Activated CD4-positive, alpha-beta T cell treated with anti-CD3 and anti-CD28 coated beads, Interleukin-2, amount 50 U/mL, for 1 hour (primary cell): Measurements from ENCODE around the gene CYS1.
"Not testable (repeated sequence)": the region's sequence is repeated elsewhere in the genome, so short reads cannot be mapped to it uniquely, and the experiment has no call there.

Experiments
- DNase-seq: peaks from one replicate; pipeline ENCODE4 v3.0.0-alpha.2; 2020

CYS1 gene

DNA sequence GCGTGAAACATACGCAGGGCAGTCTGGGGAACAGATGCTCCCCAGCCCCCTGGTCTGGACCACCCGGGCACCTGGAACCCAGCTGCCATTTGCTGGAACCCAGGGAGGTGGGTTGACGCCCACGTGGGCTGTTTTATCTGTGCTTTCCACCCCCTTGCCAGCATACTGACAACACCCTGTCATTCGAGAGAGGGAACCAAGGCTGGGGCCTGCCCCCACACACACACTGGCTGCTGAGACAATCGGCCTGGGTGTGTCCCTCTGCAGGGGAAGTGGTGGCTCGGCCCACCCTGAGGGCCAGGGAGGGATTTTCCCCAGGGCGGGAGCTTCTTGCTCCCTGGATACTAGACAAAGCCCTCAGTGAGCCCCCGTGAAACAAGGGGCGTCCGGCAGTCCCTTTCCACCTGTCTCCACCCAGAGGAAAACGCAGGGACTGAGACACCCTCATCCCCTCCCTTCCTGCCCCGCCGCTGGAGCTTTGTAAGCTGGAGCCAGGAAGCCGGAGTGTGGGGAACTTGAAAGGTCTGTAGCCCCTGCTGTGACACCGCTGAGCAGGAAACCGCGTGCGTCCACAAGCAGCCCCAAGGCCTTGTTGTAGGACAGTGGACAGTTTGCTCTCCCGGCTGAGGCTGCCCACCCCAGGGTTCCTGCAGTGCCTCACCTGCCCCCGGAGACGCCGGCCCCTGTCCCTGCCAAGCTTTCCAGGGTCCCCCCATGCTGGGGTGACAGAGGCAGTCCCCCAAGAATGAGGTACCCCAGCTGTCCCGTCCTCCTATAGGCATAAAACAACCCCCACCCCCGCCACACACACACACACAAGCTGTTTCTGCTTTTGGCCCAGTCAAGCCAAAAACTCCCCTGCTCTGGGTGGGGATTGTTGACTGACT lies 51.0 kb downstream of the CYS1 start:
- peak; percentile 34 for DNase-seq

DNA sequence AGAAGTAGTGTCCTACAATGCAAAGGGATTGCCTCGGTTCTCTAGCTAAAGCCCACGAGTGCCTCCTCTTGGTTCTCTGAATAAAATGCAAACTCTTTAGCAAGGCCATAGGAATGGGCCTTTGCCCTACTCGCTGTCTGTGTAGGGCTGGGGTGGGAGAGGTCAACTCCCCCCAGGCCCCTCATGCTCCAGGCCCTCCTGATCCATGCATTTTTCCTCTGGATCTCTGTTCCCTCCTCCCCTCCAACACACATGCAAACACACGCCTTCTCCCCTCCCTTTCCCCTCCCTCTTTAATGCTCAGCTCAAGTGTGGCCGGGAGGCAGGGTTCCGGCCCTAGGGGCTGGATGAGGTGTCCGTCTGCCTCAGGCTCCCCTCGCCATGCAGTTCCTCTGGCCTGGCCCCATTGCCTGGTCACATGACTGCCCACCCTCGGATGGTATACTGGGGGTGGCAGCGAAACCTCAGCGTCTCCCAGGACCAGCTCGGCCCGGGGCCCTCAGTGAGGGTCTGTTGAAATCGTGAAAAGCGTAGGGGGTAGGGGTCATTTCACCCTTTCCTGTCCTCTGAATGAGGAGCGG lies 51.7 kb downstream of the CYS1 start:
- no peak for DNase-seq

DNA sequence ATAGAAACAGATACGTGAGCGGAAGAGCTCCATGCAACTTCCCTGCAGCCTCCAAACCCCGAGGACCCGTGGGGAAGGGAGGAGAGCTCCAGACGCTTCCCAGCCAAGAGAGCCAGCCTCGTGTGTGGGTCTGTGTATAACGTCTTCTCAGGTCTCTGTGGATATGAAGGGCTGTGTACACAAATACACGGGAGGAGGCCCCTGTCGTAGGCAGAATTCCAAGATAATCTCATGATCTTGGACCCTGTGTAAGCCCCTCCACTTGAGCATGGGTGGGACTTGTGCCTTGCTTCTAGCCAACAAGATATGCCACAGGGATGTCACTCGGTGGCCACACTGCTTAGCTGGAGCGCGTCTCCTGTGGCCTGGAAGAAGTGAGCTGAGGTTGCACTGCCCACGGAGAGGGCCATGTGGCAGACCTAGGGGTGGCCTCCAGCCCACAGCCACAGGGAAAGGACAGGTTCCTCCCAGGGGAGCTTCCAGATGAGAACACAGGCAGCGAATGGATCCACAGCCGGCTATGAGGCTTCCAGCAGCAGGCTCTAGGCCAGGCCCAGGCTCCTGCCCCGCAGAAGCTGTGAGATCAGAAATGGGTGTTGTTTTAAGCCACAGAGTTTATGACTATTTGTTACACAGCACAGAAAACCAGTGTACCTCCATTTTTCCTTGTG lies 52.4 kb downstream of the CYS1 start:
- DNase-seq = no peak

DNA sequence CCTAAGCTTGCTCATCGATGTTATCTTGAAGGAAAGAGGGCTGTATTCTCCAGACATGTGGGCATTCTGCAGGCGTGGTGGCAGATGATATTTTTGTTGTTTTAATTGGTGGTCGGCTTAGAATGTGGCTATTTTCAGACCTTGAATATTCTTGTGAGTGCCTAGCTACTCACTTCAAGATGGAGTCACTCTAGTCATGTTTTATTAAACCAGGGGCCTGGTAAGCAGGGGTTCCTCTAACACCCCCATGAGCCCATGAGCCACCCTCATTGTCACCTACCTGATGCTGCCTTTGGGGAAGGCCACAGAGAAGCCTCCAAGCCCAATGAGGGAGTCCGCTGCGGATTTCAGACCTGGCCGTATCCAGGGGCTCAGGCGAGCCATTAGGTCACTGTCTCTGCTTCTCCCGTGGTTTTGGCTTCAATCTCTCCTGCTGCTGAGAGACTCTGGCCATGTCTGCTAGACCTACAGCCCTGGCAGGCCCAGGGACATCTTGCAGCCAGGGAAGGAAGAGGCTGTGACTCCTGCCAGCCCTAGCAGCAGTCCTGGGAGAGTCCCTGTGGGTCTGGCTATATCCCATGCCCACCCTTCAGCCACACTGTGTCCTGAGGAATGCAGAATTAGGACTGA lies 53.2 kb downstream of the CYS1 start:
- DNase-seq = no peak

DNA sequence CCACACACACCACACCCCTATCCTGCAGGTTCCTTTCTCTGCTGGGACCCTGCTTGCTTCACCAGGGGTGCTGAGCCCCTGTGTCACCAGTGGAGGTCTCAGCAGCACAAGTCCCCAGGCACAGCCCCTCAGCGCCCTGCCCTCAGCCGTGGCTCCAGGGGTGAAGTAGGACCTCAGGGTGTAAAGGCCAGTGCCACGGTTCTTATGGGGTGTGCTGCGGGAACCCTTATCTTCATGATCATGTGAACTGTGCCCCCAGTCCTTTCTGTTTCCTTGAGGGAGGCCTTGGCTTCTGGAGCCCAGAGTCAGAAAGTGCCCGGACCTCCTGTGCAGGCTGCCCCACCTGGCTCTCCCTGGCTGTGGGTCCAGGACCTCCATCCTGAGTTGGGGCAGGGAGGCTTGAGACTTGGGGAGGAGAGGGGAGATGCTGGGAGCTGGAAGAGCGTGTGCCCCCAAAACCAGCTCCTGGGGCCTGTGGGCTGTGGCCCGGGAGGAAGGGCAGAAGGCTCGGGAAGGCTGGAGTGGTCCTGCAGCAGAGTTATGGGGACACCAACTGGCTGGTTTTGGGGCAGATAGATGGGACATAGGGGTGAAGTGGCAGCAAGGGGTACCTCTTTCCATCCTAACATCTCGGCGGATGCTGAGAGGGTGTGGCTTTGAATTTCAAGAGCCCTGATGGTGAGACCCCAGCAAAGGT lies 57.1 kb downstream of the CYS1 start:
- DNase-seq = no peak

DNA sequence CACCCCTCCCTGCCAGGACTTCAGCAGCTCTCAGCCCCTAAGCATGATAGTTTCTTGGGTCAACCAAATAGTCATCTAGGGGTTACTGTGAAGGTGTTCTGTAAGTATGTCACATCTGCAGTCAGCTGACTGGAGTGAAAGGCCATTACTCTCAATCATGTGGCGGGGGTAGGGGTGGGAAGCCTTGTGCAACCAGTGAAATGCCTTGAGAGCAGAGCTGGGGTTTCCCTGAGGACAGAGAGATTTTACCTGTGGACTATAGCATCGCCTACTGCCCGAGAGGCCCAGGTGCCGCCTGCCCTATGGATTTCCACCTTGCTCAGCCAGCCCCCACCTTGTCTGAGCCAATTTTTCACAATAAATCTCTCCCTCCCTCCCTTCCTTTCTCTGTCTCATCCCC lies 57.8 kb downstream of the CYS1 start:
- DNase-seq = no peak

DNA sequence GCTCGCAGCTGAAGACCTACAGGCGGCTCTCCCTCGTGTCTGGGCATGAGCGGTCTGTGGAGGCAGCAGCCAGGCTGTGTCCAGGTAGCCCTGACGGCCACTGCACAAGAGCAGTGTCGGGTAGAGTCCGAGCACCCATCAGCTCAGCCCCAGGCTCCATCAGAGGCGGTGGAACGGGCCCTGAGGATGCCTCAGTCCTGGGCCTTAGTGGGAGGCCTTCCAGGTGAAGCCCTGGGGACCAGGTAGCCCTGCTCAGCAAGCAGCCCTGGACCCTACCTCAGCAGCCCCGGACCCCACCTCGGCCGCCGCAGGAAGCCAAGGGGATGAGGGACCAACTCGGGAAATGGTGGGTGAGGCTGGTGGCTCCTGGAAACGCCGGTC lies 58.2 kb downstream of the CYS1 start:
- no peak for DNase-seq

DNA sequence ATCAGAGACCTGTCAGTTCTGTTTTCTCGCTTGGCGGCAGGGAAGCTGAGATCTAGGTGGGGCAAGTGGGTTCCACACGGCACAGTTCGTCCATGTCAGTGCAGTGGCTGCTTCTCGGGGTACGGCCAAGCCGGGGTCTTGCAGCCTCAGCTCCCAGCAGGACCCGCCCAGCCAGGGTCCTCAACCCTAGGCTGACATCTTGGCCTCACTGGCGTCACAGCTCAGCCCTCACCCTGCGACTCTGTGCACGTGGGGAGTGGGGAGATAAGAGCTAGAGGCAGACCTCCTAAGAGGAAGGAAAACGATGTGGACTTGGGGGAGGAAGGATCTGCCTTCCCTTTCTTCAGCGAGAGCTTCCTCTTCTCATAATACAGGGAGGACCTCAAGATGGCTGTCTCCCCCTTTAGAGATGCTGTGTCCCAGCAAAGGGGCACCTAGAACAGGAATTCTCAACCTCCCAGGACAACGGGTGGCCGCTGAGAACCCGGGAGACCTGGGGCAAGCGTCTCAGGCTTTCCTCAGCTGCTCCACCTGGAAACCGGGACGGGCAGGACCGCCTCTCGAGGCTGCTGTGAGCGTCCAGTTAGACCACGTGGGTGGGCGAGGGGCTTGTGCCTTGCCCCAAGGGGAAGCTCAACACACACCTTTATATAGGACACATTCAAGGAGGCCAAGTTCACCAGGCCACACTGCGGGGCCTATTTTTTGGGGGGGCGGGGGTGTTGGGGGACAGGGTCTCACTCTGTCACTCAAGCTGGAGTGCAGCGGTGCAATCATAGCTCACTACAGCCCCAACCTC lies 60.4 kb downstream of the CYS1 start:
- DNase-seq = no peak

DNA sequence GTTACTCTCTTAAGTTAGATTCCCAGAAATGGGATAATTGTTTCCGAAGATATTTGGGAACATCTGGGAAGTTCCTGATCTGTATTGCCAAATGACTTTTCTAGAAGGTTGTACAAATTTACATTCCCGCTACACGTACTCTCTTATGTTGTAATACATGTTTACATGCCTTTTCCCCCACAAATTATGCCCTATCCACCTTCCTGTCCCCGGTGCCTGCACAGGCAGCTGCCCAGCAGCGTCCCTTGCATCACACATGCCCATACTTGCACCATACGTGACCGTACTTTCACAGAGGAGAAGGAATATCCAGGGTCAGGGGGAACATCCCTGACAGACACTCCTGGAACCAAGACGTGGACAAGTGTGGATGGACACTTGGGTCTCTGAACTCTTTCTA lies 61.0 kb downstream of the CYS1 start:
- no peak for DNase-seq

DNA sequence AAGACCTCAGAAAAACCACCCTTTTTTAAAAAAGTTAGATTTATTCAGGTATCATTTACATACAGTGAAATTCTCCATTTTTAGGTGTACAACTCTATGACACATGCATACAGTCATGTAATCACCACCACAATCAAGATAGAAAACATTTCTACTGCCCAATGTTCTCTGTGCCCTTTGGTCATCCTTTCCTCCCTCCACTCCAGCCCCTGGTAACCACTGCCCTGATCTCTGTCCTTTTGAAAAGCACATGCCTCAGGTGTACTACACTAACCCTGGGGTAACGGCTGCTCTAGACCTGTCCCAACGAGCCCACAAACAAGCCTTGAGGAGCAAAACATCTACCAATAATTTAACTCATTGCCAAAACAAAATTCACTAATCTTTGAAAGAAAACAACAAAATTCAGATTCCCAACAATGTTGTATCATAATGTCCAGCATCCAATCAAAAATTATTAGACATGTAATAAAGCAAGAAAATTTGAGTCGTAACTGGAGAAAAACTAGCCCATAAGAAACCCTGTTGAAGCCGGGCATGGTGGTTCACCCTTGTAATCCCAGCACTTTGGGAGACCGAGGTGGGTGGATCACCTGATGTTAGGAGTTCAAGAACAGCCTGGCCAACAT lies 62.8 kb downstream of the CYS1 start:
- no peak for DNase-seq

DNA sequence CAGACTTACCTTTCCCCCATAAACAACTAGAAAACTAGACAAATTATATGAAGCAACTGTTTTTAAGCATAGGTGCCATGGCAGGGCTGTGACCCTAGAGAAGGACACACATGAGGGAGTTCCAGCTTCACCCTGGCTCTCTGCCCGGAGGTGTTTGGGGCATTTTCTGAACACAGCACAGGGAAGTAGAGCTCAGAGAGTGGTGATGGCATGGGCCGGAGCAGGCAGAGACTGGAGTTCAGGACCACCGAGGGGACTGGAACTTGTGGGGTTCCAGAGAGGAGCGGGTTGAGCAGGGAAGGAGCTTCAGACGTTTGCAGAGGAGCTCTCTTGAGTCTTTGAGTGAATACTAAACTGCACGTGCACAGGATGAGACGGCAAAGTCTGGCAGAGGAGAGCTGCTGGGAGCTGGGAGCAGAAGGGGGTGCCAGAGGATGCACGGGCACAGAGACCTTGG lies 63.4 kb downstream of the CYS1 start:
- DNase-seq = no peak

DNA sequence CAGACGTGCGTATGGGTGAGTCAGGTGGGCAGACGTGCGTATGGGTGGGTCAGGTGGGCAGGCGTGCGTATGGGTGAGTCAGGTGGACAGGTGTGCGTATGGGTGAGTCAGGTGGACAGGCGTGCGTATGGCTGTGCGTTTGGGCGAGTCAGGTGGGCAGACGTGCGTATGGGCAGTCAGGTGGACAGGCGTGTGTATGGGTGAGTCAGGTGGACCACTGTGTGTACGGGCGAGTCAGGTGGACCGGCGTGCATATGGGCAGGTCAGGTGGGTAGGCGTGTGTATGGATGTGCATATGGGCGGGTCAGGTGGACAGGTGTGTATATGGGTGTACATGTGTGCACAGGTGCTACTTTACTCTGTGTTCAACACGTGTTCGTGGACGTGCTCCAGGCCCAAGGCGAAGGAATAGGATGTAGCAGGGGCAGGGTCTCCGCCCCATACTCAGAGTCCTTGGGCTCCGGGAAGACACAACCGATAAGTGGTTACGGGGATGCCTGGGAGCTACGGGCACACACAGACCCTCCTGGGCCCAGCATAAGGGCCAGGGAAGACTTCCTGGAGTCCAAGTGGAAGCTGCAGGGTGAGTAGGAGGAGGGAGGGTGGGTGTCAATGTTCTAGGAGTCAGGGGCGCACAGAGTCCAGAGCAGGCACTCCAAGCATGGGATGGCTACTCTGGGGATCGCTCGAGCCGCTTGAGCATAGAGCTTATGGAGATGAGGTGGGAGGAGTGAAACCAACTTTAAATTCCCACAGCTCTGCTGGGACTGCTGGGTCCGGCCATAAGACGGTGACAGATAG lies 64.0 kb downstream of the CYS1 start:
- no peak for DNase-seq

DNA sequence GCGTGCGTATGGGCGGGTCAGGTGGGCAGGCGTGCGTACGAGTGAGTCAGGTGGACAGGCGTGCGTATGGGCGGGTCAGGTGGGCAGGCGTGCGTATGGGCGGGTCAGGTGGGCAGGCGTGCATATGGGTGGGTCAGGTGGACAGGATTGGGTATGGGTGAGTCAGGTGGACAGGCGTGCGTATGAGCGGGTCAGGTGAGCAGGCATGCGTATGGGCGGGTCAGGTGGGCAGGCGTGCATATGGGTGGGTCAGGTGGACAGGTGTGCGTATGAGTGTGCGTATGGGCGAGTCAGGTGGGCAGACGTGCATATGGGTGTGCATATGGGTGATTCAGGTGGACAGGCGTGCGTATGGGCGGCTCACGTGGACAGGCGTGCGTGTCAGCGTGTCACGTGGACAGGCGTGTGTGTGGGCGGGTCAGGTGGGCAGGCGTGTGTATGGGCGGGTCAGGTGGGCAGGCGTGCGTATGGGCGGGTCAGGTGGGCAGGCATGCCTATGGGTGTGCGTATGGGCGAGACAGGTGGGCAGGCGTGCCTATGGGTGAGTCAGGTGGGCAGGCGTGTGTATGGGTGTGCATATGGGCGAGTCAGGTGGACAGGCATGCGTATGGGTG lies 64.7 kb downstream of the CYS1 start:
- DNase-seq = not testable (repeated sequence)

DNA sequence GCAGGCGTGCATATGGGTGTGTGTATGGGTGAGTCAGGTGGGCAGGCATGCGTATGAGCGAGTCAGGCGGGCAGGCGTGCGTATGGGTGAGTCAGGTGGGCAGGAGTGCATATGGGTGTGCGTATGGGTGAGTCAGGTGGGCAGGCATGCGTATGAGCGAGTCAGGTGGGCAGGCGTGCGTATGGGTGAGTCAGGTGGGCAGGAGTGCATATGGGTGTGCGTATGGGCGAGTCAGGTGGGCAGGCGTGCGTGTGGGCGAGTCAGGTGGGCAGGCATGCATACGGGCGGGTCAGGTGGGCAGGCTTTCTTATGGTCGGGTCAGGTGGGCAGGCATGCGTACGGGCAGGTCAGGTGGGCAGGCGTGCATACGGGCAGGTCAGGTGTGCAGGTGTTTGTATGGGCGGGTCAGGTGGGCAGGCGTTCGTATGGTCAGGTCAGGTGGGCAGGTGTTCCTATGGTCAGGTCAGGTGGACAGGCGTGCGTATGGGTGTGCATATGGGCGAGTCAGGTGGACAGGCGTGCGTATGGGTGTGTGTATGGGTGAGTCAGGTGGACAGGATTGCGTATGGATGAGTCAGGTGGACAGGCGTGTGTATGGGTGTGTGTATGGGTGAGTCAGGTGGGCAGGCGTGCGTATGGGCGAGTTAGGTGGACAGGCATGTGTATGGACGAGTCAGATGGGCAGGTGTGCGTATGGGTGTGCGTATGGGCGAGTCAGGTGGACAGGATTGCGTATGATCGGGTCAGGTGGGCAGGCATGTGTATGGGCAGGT lies 65.6 kb downstream of the CYS1 start:
- no peak for DNase-seq

DNA sequence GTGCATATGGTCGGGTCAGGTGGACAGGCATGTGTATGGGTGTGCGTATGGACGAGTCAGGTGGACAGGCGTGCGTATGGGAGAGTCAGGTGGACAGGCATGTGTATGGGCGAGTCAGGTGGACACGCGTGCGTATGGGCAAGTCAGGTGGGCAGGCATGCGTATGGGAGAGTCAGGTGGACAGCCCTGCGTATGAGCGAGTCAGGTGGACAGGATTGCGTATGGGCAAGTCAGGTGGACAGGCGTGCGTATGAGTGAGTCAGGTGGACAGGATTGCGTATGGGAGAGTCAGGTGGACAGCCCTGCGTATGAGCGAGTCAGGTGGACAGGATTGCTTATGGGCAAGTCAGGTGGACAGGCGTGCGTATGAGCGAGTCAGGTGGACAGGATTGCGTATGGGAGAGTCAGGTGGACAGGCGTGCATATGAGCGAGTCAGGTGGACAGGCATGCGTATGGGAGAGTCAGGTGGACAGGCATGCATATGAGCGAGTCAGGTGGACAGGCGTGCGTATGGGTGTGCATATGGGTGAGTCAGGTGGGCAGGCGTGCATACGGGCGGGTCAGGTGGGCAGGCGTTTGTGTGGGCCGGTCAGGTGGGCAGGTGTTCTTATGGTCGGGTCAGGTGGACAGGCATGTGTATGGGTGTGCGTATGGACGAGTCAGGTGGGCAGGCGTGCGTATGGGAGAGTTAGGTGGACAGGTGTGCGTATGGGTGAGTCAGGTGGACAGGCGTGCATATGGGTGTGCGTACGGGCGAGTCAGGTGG lies 66.4 kb downstream of the CYS1 start:
- DNase-seq = not testable (repeated sequence)

DNA sequence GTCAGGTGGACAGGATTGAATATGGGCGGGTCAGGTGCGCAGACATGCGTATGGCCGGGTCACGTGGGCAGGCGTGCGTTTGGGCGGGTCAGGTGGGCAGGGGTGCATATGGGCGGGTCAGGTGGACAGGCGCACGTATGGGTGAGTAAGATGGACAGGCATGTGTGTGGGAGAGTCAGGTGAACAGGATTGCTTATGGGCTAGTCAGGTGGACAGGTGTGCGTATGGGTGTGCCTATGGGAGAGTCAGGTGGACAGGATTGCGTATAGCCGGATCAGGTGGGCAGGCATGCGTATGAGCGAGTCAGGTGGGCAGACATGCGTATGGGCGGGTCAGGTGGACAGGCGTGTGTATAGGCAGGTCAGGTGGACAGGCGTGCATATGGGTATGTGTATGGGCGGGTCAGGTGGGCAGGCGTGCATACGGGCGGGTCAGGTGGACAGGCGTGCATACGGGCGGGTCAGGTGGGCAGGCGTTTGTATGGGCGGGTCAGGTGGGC lies 67.2 kb downstream of the CYS1 start:
- DNase-seq = no peak

DNA sequence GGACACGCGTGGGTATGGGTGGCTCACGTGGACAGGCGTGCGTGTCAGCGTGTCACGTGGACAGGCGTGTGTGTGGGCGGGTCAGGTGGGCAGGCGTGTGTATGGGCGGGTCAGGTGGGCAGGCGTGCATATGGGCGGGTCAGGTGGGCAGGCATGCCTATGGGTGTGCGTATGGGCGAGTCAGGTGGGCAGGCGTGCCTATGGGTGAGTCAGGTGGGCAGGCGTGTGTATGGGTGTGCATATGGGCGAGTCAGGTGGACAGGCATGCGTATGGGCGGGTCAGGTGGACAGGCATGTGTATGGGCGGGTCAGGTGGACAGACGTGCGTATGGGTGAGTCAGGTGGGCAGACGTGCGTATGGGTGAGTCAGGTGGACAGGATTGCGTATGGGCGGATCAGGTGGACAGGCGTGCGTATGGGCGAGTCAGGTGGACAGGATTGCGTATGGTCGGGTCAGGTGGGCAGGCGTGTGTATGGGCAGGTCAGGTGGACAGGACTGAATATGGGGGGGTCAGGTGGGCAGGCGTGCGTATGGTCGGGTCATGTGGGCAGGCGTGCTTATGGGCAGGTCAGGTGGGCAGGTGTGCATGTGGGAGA lies 67.7 kb downstream of the CYS1 start:
- DNase-seq = not testable (repeated sequence)
